ENCODE results near the gene CLMN. TPM values are rescaled to one million over a fixed set of nuclear protein-coding genes. Genes with fewer than 3 reads are reported as not detected.

CLMN gene
- total and polyA plus RNA-seq, 9 of the 15 experiments (the other 6 are each of a cell fraction or from before 2014, with no cell fraction given), result 0.01 to 0.18 (median 0.07) TPM; not detected in 4

DNA sequence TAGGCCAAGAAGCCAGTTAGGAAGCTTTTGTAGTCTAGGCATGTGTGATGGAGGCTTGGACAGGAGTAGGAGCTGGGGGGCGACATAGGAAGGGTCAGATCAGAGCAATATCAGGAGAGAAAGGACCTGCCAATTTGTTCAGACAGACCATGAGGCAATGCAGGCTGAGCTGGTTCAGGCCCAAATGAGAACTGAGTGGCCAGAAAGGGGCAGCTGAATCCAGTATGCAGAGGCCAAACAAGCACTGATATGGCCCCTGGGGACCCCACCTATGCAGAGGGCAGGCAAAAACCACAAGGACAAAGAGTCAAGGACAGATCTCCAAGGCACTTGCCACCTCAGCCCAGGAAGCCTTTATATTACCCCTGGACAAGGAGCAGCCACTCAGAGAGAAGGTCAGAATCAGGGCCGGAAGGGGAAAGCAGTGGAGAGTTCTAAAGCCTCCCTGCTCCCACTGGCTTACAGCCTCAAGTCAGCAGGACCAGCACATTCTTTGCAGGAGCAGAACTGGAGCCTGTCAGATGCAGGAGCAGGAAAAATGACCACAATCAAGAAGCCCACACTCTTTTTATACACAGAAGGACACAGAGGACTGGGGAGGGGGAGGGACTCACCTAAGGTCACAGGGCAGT is 37.2 kb downstream of the CLMN start (continued):
- TF ChIP-seq CBFA2T2 (conservative IDR thresholded peaks at IDR 0.05) (no peak), ZNF165 (CRISPR knock-in tag; IDR thresholded peaks at IDR 0.05; ENCODE audit: borderline replicate concordance) (no peak), POLR3A (IDR thresholded peaks at IDR 0.05; ENCODE audit: borderline replicate concordance, extremely low read depth, insufficient read depth, insufficient read length) (no peak)

DNA sequence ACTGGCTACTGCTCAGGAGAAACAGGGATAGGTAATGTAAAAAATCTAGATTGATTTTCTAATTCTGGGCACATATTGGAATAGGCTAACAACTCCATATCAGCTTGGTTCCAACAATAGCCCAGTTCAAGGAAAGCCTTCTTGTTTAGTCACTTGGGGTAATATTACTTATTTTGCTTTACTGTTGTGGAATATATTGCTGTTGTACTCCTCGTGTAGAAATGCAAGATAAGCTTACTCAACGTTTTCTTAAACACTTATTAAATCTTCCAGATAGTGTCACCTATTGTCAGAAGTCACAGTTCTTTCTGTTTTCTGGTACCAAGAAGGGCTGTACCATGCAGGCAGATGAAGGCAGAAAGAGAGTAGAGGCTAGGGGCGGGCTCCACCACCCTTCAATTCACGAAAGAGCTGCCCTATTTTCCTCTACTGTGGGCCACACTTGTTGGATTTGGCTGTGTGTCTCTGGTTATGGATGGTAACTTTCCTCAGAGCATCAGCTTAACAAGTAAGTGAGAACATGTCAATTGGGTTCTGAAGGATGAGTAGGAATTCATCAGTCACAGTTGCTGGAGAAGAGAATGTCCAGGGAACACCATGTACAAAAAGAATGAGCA is 38.0 kb downstream of the CLMN start:
- in situ Hi-C loops (cut with MboI) (no loop called here), intact Hi-C loops (cut with micrococcal nuclease) (no loop called here)
- Histone ChIP-seq H3K9me3 (replicated peaks; ENCODE audit: control insufficient read depth, insufficient read depth, low read depth, low read length) (no peaks in the 10 kb centered on the region), H3K79me2 (ENCODE audit: control insufficient read depth, insufficient read depth, low read length) (no peaks in the 10 kb centered on the region), H4K20me1 (replicated peaks; ENCODE audit: control insufficient read depth, insufficient read depth, low read length) (no peaks in the 10 kb centered on the region), H3K4me2 (ENCODE audit: insufficient read depth, low read length) (no peak overlapping the region), H3K4me3 (no peak overlapping the region), H3K9me1 (ENCODE audit: control insufficient read depth, insufficient read depth, low read length) (no peaks in the 10 kb centered on the region), H3K27ac (ENCODE audit: extremely low read depth, low read depth, low read length) (no peak overlapping the region), H2AFZ (ENCODE audit: low read depth, low read length) (no peak overlapping the region), H3K27me3 (ENCODE audit: control insufficient read depth in 2 of 2, insufficient read depth in 2 of 2, low read length in 2 of 2) (no peaks in the 10 kb centered on the region), H3K4me1 (replicated peaks in 1 of 2; ENCODE audit: control insufficient read depth in 2 of 2, insufficient read depth in 2 of 2, low read length in 2 of 2) (no peaks in the 10 kb centered on the region), H3K9ac (ENCODE audit: insufficient read depth in 1 of 2, low read depth in 2 of 2, low read length in 2 of 2) (no peak overlapping the region), H3K36me3 (ENCODE audit: control insufficient read depth, insufficient read depth, low read length) (no peaks in the 10 kb centered on the region)
- ATAC-seq, result no peak
- CTCF ChIA-PET (ENCODE audit: low intra/inter-chr PET ratio), result no interaction called here
- 0% methylated on average over 2 of the region's 4 CpGs for WGBS (ENCODE audit: insufficient coverage, low coverage, missing lambda C conversion rate)
- POLR2A ChIA-PET, result no interaction called here
- TF ChIP-seq ZC3H11A (IDR thresholded peaks at IDR 0.05; ENCODE audit: low read depth, low read length) (no peak), GABPB2 (CRISPR knock-in tag; conservative IDR thresholded peaks at IDR 0.05) (no peak), HMG20B (CRISPR knock-in tag; IDR thresholded peaks at IDR 0.05) (no peak), BRF1 (IDR thresholded peaks at IDR 0.05; ENCODE audit: borderline replicate concordance, extremely low read depth, insufficient read length) (no peak), ZNF431 (CRISPR knock-in tag; IDR thresholded peaks at IDR 0.05) (no peak), ESRRB (CRISPR knock-in tag; IDR thresholded peaks at IDR 0.05; ENCODE audit: borderline replicate concordance) (no peak), ZNF316 (IDR thresholded peaks at IDR 0.05) (no peak)
- TF ChIP-seq, protein P1, sequence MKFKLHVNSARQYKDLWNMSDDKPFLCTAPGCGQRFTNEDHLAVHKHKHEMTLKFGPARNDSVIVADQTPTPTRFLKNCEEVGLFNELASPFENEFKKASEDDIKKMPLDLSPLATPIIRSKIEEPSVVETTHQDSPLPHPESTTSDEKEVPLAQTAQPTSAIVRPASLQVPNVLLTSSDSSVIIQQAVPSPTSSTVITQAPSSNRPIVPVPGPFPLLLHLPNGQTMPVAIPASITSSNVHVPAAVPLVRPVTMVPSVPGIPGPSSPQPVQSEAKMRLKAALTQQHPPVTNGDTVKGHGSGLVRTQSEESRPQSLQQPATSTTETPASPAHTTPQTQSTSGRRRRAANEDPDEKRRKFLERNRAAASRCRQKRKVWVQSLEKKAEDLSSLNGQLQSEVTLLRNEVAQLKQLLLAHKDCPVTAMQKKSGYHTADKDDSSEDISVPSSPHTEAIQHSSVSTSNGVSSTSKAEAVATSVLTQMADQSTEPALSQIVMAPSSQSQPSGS (CRISPR knock-in tag; IDR thresholded peaks at IDR 0.05), result no peak
- TF ChIP-seq, protein P2, sequence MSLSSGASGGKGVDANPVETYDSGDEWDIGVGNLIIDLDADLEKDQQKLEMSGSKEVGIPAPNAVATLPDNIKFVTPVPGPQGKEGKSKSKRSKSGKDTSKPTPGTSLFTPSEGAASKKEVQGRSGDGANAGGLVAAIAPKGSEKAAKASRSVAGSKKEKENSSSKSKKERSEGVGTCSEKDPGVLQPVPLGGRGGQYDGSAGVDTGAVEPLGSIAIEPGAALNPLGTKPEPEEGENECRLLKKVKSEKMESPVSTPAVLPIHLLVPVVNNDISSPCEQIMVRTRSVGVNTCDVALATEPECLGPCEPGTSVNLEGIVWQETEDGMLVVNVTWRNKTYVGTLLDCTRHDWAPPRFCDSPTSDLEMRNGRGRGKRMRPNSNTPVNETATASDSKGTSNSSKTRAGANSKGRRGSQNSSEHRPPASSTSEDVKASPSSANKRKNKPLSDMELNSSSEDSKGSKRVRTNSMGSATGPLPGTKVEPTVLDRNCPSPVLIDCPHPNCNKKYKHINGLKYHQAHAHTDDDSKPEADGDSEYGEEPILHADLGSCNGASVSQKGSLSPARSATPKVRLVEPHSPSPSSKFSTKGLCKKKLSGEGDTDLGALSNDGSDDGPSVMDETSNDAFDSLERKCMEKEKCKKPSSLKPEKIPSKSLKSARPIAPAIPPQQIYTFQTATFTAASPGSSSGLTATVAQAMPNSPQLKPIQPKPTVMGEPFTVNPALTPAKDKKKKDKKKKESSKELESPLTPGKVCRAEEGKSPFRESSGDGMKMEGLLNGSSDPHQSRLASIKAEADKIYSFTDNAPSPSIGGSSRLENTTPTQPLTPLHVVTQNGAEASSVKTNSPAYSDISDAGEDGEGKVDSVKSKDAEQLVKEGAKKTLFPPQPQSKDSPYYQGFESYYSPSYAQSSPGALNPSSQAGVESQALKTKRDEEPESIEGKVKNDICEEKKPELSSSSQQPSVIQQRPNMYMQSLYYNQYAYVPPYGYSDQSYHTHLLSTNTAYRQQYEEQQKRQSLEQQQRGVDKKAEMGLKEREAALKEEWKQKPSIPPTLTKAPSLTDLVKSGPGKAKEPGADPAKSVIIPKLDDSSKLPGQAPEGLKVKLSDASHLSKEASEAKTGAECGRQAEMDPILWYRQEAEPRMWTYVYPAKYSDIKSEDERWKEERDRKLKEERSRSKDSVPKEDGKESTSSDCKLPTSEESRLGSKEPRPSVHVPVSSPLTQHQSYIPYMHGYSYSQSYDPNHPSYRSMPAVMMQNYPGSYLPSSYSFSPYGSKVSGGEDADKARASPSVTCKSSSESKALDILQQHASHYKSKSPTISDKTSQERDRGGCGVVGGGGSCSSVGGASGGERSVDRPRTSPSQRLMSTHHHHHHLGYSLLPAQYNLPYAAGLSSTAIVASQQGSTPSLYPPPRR (CRISPR knock-in tag; IDR thresholded peaks at IDR 0.05; ENCODE audit: borderline replicate concordance), result no peak
- DNase-seq (ENCODE audit: extremely low read depth in 1 of 4, low spot score in 3 of 4), result no peak
- no TSS peak for BruUV-seq (replicated peaks)
- no peak for FAIRE-seq

All from K562 (cell line).